Liver (tissue), 9 donors: Measurements from ENCODE around the gene TMPRSS7. TPM values are rescaled to one million over a fixed set of nuclear protein-coding genes. Genes with fewer than 3 reads are reported as not detected.

ENCODE experiments used
- DNase-seq: peaks from one replicate; pipeline ENCODE4 v3.0.0-alpha.2; 2017; ENCODE audit warnings: low spot score
- H3K27ac ChIP-seq, 2 donors: one replicate each; pipeline ENCODE4 v1.7.0; 2013; ENCODE audit warnings: inconsistent platforms in 2 of 2, low read length in 2 of 2, control low read depth in 1 of 2, low read depth in 1 of 2, mild to moderate bottlenecking in 1 of 2
- H3K27me3 ChIP-seq, 4 donors: one replicate each; pipeline versions ENCODE4 v1.6.1 to v1.7.0; 2013; ENCODE audit warnings: low read length in 3 of 4, inconsistent platforms in 1 of 4, mild to moderate bottlenecking in 1 of 4, moderate library complexity in 1 of 4; ENCODE audit not compliant: control insufficient read depth in 4 of 4, insufficient read depth in 4 of 4
- H3K36me3 ChIP-seq, 4 donors: one replicate each; pipeline versions ENCODE4 v1.6.1 to v1.7.0; 2013; ENCODE audit warnings: low read length in 3 of 4, mild to moderate bottlenecking in 3 of 4, low read depth in 1 of 4, moderate library complexity in 1 of 4; ENCODE audit not compliant: control insufficient read depth in 4 of 4, insufficient read depth in 3 of 4
- H3K4me1 ChIP-seq, 4 donors: one replicate each; pipeline versions ENCODE4 v1.6.1 to v1.7.0; 2013; ENCODE audit warnings: low read length in 3 of 4, mild to moderate bottlenecking in 3 of 4, moderate library complexity in 1 of 4; ENCODE audit not compliant: control insufficient read depth in 4 of 4, insufficient read depth in 4 of 4
- H3K4me3 ChIP-seq, 3 donors: one replicate each; pipeline versions ENCODE4 v1.6.1 to v1.7.0; 2013; ENCODE audit warnings: low read length in 3 of 3, control low read depth in 1 of 3, low read depth in 1 of 3, mild to moderate bottlenecking in 1 of 3
- H3K9ac ChIP-seq, 2 donors: one replicate each; pipeline ENCODE4 v1.7.0; 2013; ENCODE audit warnings: low read length in 2 of 2, mild to moderate bottlenecking in 2 of 2, moderate library complexity in 2 of 2, control low read depth in 1 of 2, low read depth in 1 of 2
- H3K9me3 ChIP-seq, 4 donors: one replicate each; pipeline versions ENCODE4 v1.6.1 to v1.7.0; 2013; ENCODE audit warnings: low read length in 3 of 4; ENCODE audit not compliant: control insufficient read depth in 4 of 4
- ATF3 ChIP-seq: IDR thresholded peaks from 2 replicates; pipeline ENCODE4 v1.6.1; 2016; ENCODE audit warnings: antibody characterized with exemption
- CTCF ChIP-seq: fragments of 150-350 bp; IDR thresholded peaks from 2 replicates; pipeline ENCODE4 v1.5.1; 2017; ENCODE audit warnings: improper control_type of control experiment, low read depth, low read length; ENCODE audit not compliant: missing input control
- EGR1 ChIP-seq, 2 donors: IDR thresholded peaks; 2 replicates each; pipeline ENCODE4 v1.6.1; 2016 to 2018; ENCODE audit warnings: antibody characterized with exemption in 2 of 2, low read depth in 2 of 2
- FOXA1 ChIP-seq: IDR thresholded peaks from 2 replicates; pipeline ENCODE4 v1.6.1; 2016; ENCODE audit warnings: antibody characterized with exemption
- FOXA2 ChIP-seq: IDR thresholded peaks from 2 replicates; pipeline ENCODE4 v1.6.1; 2016; ENCODE audit warnings: antibody characterized with exemption
- GABPA ChIP-seq, 2 donors: IDR thresholded peaks in 1 of 2; conservative IDR thresholded peaks in 1 of 2; 2 replicates each; pipeline ENCODE4 v1.6.1; 2016; ENCODE audit warnings: antibody characterized with exemption in 2 of 2, mild to moderate bottlenecking in 1 of 2, moderate library complexity in 1 of 2
- HNF4A ChIP-seq, 2 donors: conservative IDR thresholded peaks; 2 replicates each; pipeline ENCODE4 v1.6.1; 2016; ENCODE audit warnings: antibody characterized with exemption in 2 of 2, mild to moderate bottlenecking in 2 of 2
- HNF4G ChIP-seq: IDR thresholded peaks from 2 replicates; pipeline ENCODE4 v1.6.1; 2016; ENCODE audit warnings: antibody characterized with exemption
- JUND ChIP-seq, 2 donors: IDR thresholded peaks; 2 replicates each; pipeline ENCODE4 v1.6.1; 2016; ENCODE audit warnings: antibody characterized with exemption in 2 of 2
- MAX ChIP-seq: IDR thresholded peaks from 2 replicates; pipeline ENCODE4 v1.6.1; 2016; ENCODE audit warnings: antibody characterized with exemption
- NR2F2 ChIP-seq: IDR thresholded peaks from 2 replicates; pipeline ENCODE4 v1.6.1; 2016; ENCODE audit warnings: antibody characterized with exemption
- RAD21 ChIP-seq, 2 donors: IDR thresholded peaks; 2 replicates each; pipeline ENCODE4 v1.6.1; 2016; ENCODE audit warnings: antibody characterized with exemption in 2 of 2, mild to moderate bottlenecking in 2 of 2
- REST ChIP-seq: IDR thresholded peaks from 2 replicates; pipeline ENCODE4 v1.6.1; 2016; ENCODE audit warnings: antibody characterized with exemption, mild to moderate bottlenecking
- RXRA ChIP-seq, 2 donors: IDR thresholded peaks; 2 replicates each; pipeline ENCODE4 v1.6.1; 2017 to 2018; ENCODE audit warnings: antibody characterized with exemption in 2 of 2, mild to moderate bottlenecking in 1 of 2
- SP1 ChIP-seq: IDR thresholded peaks from 2 replicates; pipeline ENCODE4 v1.6.1; 2018; ENCODE audit warnings: antibody characterized with exemption, mild to moderate bottlenecking
- TAF1 ChIP-seq: conservative IDR thresholded peaks from 2 replicates; pipeline ENCODE4 v1.6.1; 2016; ENCODE audit warnings: antibody characterized with exemption, mild to moderate bottlenecking
- YY1 ChIP-seq: IDR thresholded peaks from 2 replicates; pipeline ENCODE4 v1.6.1; 2016; ENCODE audit warnings: antibody characterized with exemption, mild to moderate bottlenecking
- ZBTB33 ChIP-seq: IDR thresholded peaks from 2 replicates; pipeline ENCODE4 v1.6.1; 2016; ENCODE audit warnings: antibody characterized with exemption
- WGBS: extraction: QIAGEN DNeasy Blood & Tissue Kit; methylation state at CpG from one replicate; pipeline ENCODE4 v1.1.7; 2013; 5-methylcytosine and 5-hydroxymethylcytosine counted together
- polyA plus RNA-seq, 2 donors: library from polyadenylated mRNA; stranded (reverse) in 1 of 2; unstranded in 1 of 2; fragments of 200-250 nt in 1 of 2; fragments of >200 nt in 1 of 2; fragmentation: Nextera tagmentation in 1 of 2; extraction: Ambion mirVana in 1 of 2; gene quantifications; one replicate each; pipeline versions ENCODE4 v1.2.1 to v1.2.3, GENCODE V29; 2013 to 2015
- total RNA-seq, 2 donors: library from RNA; depleted of rRNA; stranded (reverse); fragments of >200 nt; gene quantifications; one replicate each; pipeline ENCODE4 v1.2.3, GENCODE V29; 2014
- donor health status: healthy.
- donor health status: healthy.
- donor health status: healthy.
- donor health status: healthy.
- donor health status: healthy.

The TMPRSS7 gene
- total and polyA plus RNA-seq, 4 donors = not detected

- Histone ChIP-seq H3K9me3 (no peaks in the 10 kb centered on the region), H3K36me3 (no peaks in the 10 kb centered on the region), H3K9ac (no peak overlapping the region), H3K4me3 (no peak overlapping the region), H3K4me1 (peaks cover 2 to 20% (median 10%) of the 10 kb centered on the region in 4 donors), H3K27me3 (no peaks in the 10 kb centered on the region), H3K27ac (no peak overlapping the region)
- 74% methylated on average over 6 of the region's 6 CpGs for WGBS
- TF ChIP-seq GABPA (IDR thresholded peaks at IDR 0.05 in 1 of 2, conservative IDR thresholded peaks at IDR 0.05 in 1 of 2) (no peak), MAX (no peak), TAF1 (no peak), REST (no peak), FOXA1 (no peak), HNF4A (conservative IDR thresholded peaks at IDR 0.05) (no peak), YY1 (no peak), SP1 (no peak), FOXA2 (no peak), CTCF (no peak), HNF4G (no peak), RXRA (IDR thresholded peaks at IDR 0.05) (no peak), RAD21 (IDR thresholded peaks at IDR 0.05) (no peak), NR2F2 (no peak), ATF3 (no peak), JUND (IDR thresholded peaks at IDR 0.05) (no peak), ZBTB33 (no peak), EGR1 (IDR thresholded peaks at IDR 0.05; ENCODE audit: low read depth in 2 of 2) (no peak)
- DNase-seq = no peak
These were observed 23.1 kb upstream of the TMPRSS7 start for GRCh38 chr3:112011376-112011940.
